Mesodermal cell (in vitro differentiated cells): ENCODE data around the gene LNPEP.

ENCODE experiments used
- H3K27ac ChIP-seq: 2 replicates; pipeline ENCODE4 v1.7.0; 2013; ENCODE audit warnings: mild to moderate bottlenecking, low read depth, low read length, moderate library complexity; ENCODE audit not compliant: severe bottlenecking
- H3K36me3 ChIP-seq: 2 replicates; pipeline ENCODE4 v1.7.1; 2013; ENCODE audit warnings: mild to moderate bottlenecking, low read length, moderate library complexity; ENCODE audit not compliant: control insufficient read depth, insufficient read depth
- H3K4me1 ChIP-seq: one replicate; pipeline ENCODE4 v1.7.1; 2013; ENCODE audit warnings: mild to moderate bottlenecking, low read length; ENCODE audit not compliant: insufficient read depth, control insufficient read depth, poor library complexity, severe bottlenecking
- H3K4me3 ChIP-seq: 2 replicates; pipeline ENCODE4 v1.7.0; 2013; ENCODE audit warnings: low read length, control low read depth, mild to moderate bottlenecking; ENCODE audit not compliant: insufficient read depth, poor library complexity, severe bottlenecking; ENCODE audit errors: extremely low read depth
- H3K9me3 ChIP-seq: 2 replicates; pipeline ENCODE4 v1.7.1; 2013; ENCODE audit warnings: mild to moderate bottlenecking, low read length, moderate library complexity; ENCODE audit not compliant: control insufficient read depth
- WGBS, 2 experiments: methylation state at CpG; one replicate each; pipeline ENCODE4 v1.1.5; 2013; ENCODE audit warnings: missing lambda C conversion rate in 2 of 2; ENCODE audit not compliant: insufficient coverage in 2 of 2; 5-methylcytosine and 5-hydroxymethylcytosine counted together

The LNPEP gene

DNA sequence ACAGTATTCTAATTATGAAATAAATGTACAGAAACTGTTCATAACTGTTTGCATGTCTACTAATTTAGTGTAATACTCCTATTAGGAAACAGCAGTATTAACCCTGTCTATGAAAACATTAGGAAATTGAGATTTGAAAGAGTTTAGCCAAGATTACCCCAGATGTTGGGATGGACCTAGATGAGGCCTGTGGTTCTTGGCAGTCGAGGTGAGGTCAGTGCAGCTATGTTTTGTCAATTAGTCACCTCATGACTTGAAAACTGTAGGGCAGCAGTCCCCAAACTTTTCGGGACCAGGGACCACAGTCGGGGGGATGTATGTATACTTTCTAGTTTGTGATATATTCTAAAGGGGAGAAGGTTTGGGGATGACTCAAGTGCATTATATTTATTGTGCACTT, 4.7 kb downstream of the LNPEP start:
- WGBS, 2 experiments, result 93 to 100% methylated on average over 1 to 3 of the region's 3 CpGs
- Histone ChIP-seq H3K4me3 (no peak overlapping the region), H3K9me3 (no peaks in the 10 kb centered on the region), H3K27ac (no peak overlapping the region), H3K4me1 (no peaks in the 10 kb centered on the region), H3K36me3 (no peaks in the 10 kb centered on the region)

DNA sequence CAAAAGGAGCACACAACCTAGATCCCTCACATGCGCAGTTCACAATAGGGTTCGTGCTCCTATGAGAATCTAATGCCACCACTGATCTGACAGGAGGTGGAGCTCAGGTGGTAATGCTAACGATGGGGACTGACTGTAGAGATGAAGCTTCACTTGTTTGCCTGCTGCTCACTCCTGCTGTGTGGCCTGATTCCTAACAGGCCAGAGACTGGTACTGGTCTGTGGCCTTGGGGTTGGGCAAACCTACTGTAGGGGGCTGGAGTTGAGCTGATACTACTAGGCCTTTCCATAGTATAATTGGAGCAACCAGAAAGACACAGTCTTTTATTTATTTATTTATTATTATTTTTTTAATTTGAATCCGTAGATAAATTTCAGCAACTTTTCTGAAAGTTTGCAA, 5.3 kb downstream of the LNPEP start:
- no peaks in the 10 kb centered on the region for H3K4me1 ChIP-seq
- no peak overlapping the region for H3K27ac ChIP-seq
- no peak overlapping the region for H3K4me3 ChIP-seq
- H3K36me3 ChIP-seq, result no peaks in the 10 kb centered on the region
- WGBS, 2 experiments, result 17 to 72% methylated on average over 1 to 4 of the region's 4 CpGs
- no peaks in the 10 kb centered on the region for H3K9me3 ChIP-seq

DNA sequence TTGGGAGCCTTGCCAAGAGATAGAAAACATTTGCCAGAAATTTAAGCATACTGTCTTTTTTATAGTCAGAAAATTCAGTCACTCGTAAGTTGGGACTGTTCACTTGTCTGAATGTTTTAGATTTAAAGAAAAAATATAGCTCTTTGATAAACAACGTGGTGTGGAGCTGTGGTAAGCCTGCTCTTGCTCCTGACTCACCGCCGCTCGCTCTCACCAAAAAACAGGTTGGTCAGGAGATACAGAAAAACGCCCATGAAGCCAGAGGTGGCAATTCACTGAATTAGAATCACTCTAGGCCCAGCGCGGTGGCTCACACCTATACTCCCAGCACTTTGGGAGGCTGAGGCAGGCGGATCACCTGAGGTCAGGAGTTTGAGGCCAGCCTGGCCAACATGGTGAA, 6.2 kb downstream of the LNPEP start:
- Histone ChIP-seq H3K27ac (no peak overlapping the region), H3K4me3 (no peak overlapping the region), H3K36me3 (no peaks in the 10 kb centered on the region), H3K9me3 (no peaks in the 10 kb centered on the region), H3K4me1 (no peaks in the 10 kb centered on the region)
- 95% methylated on average over 7 to 8 of the region's 9 CpGs for WGBS, 2 experiments

DNA sequence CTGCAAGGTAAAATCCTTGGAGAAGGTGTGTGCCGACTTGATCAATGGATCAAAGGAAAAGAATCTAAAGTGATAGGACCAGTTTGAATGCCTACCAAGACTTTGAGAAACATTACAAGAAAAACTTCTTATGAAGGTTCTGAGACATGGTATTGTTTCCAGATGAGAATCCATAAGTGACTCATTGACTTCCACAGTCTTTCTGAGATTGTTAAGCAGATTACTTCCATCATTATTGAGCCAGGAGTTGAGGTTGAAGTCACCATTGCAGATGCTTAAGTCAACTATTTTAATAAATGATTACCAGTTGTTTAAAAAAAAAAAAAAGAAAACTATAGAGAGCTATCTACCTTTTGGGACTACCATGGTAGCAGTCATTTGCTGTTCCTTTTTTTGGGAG, 7.0 kb downstream of the LNPEP start:
- H3K4me3 ChIP-seq, result no peak overlapping the region
- H3K9me3 ChIP-seq, result no peaks in the 10 kb centered on the region
- H3K27ac ChIP-seq, result no peak overlapping the region
- H3K4me1 ChIP-seq, result no peaks in the 10 kb centered on the region
- H3K36me3 ChIP-seq, result no peaks in the 10 kb centered on the region
- WGBS, 2 experiments, result no CpG with 5 or more reads among the region's 1 CpG

DNA sequence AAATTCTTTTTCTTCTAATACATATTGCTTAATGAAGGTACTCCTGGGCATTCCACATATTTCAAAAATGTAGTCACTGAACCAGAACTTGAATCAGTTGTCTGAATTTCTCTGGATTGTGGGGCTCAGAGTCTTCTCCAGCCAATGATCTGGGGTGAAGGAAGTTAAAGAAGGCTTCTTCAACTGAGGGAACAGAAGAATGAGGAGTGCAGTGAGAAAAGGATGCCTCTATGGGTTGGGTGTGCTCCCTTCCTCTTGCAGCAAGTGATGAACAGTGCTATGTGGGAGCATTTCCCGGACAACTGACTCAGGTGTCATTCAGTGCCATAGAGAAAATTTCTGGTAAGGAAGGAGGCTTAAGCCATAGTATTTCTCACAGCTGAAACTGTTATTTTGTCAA, 7.9 kb downstream of the LNPEP start:
- no peaks in the 10 kb centered on the region for H3K9me3 ChIP-seq
- no peaks in the 10 kb centered on the region for H3K4me1 ChIP-seq
- H3K36me3 ChIP-seq, result no peaks in the 10 kb centered on the region
- no peak overlapping the region for H3K27ac ChIP-seq
- no peak overlapping the region for H3K4me3 ChIP-seq
- WGBS, 2 experiments, result 83% methylated on average over 1 of the region's 1 CpG; no CpG with 5 or more reads in 1 of the 2 experiments

DNA sequence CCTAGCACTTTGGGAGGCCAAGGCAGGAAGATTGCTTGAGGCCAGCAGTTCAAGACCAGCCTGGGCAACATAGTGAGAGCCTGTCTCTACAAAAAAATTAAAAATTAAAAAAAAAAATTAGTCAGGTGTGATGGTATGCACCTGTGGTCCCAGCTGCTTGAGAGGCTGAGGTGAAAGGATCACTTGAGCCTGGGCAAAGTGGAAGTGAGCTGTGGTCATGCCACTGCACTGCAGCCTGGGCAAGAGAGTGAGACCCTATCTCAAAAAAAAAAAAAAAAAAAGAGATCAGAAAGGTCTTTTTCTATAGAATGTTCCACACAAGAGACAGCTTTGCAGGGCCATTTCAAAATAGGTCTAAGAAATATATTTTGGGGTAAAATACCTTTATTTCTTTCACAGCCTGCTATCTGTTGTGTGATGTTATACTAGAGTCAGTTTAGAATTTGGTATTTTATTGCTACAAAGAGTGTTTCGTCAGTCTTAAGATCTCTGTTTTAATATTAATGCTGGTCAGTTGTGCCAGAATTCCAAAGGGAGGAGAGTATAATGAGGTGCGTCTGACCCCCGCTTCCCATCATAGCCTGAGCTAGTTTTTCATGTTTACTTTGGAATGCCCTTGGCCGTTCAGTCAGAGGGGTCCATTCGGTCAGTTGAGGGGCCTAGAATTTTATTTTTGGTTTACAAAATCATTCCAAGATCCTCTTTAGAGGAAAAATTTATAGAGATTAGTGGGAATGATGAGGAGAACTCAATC, 9.4 kb downstream of the LNPEP start:
- WGBS, 2 experiments, result 83 to 91% methylated on average over 1 to 3 of the region's 5 CpGs
- Histone ChIP-seq H3K36me3 (no peaks in the 10 kb centered on the region), H3K27ac (no peak overlapping the region), H3K4me1 (no peaks in the 10 kb centered on the region), H3K4me3 (no peak overlapping the region), H3K9me3 (no peaks in the 10 kb centered on the region)

DNA sequence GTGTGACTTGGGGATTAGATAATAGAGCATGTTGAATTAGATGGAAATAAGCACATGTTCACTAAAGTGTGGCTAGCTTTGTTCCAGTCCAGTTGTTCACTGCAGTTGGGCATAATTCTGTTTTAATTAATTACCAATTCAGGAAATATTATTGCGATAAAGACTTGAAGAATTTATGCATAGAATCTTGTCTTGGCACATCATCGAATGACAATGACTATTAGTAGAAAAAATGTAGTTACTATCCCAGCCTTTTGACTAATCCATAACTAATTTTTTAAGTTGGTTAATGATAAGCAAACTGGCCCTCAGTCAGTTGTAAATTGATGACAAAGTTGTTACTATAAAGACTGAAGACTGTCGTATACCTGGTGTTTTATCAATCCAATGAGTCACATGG, 10.5 kb downstream of the LNPEP start:
- H3K36me3 ChIP-seq, result no peaks in the 10 kb centered on the region
- H3K4me1 ChIP-seq, result no peaks in the 10 kb centered on the region
- H3K27ac ChIP-seq, result no peak overlapping the region
- 100% methylated on average over 1 of the region's 3 CpGs; no CpG with 5 or more reads in 1 of the 2 experiments for WGBS, 2 experiments
- no peak overlapping the region for H3K4me3 ChIP-seq
- no peaks in the 10 kb centered on the region for H3K9me3 ChIP-seq

DNA sequence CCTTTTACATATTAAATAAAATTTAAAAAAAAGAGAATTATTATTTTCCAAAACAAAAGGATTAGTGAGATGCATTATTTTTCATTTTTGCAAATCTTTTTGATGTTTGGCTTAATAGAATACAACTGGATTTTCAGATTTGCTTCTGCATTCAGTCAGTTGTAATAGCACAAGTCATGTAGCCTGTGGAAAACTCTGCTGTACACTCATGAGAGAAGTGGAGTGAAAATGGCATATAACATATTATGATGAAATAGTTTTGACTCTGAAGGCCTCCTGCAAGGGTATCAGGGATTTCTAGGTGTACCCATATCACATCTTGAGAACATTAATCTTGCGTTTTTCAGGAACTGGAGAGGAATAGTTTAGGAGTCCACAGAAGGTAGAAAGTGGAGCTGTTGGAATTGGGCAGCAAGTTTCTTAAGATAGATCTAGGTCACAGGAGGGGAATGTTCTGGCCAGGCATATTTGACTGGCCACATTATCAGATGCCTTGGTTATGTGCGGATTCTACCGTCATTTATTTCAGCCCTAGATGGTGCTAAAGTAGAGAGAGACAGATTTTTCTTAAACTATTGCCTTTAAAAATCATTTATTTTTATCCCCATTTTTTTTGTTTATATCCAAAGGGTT, 16.4 kb downstream of the LNPEP start:
- Histone ChIP-seq H3K36me3 (no peaks in the 10 kb centered on the region), H3K4me3 (no peak overlapping the region), H3K4me1 (peaks cover 4% of the 10 kb centered on the region), H3K9me3 (no peaks in the 10 kb centered on the region), H3K27ac (no peak overlapping the region)
- WGBS, 2 experiments, result 90 to 100% methylated on average over 1 of the region's 3 CpGs

DNA sequence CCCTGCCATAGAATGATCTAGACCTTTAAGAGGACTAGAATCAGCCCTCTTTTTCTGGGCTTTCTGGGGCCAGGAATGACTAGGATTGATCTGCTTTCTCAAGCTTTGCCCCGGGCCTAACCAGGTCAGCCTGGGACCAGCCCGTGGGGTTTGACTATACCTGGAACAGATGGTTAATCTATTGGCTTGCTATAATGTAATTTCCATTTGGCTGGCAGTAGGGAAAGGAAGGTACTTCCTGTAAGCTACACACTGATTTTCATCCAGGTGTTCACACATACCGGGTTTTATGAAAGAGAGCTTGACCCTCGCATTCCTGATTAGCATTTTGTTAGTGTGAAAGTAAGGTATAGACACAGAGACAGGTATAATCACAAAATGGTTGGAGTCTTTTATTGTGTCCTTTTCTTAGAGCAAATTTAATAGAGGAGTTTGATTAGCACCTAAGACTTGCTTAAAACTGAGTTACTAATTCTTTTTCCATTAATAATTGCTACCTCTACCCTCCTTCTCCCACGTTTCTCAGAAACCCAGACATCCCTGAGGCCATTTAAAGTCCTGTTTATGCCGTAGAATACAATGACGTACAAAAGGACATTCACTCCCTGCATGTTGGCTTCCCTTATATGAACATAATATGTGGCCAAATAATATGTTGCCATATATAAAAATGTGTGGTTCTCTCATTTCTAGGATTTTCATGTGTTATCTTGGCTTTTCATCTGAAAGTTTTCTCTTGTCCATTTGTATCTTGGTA, 17.3 kb downstream of the LNPEP start:
- peaks cover 5% of the 10 kb centered on the region for H3K4me1 ChIP-seq
- H3K27ac ChIP-seq, result no peak overlapping the region
- WGBS, 2 experiments, result 76 to 90% methylated on average over 2 to 4 of the region's 7 CpGs
- no peak overlapping the region for H3K4me3 ChIP-seq
- H3K9me3 ChIP-seq, result no peaks in the 10 kb centered on the region
- no peaks in the 10 kb centered on the region for H3K36me3 ChIP-seq

DNA sequence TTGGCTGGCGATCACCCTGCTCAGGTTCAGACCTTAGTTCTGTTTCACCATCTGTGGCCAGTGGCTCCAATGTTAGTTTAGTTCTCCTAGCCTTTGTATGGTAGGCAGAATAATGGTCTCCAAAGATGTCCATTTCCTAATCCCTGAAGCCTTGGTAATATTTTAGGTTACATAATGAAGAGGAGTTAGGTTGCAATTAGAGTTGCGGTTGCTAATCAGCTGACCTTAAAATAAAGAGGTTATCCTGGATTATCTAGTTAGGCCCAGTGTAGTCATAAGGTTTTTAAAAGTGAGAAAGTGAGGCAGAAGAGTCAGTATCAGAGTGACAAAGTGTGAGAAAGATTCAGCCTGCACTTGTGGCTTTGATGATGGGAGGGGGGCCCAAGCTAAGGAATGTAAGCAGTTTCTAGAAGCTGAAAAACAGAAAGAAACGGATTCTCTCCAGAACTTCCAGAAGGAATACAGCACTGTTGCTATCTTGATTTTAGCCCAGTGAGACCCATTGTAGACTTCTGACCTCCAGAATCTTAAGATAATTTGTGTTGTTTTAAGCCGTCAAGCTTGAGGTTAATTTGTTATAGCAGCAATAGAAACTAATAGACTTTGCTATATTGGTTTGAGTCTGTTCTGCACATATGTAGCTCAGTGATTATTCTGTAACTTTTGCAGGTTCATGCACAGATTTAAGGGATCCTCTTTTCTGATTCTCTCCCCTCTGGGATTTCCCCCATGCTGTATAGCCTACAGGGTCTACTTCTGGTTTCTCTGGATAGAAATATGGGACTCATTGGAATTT, 21.6 kb downstream of the LNPEP start:
- Histone ChIP-seq H3K4me1 (peaks cover 9% of the 10 kb centered on the region), H3K36me3 (no peaks in the 10 kb centered on the region), H3K9me3 (no peaks in the 10 kb centered on the region), H3K27ac (no peak overlapping the region), H3K4me3 (no peak overlapping the region)
- 91 to 92% methylated on average over 4 of the region's 4 CpGs for WGBS, 2 experiments
